ENCODE measurements around the gene RYR1. TPM values are rescaled to one million over a fixed set of nuclear protein-coding genes. Genes with fewer than 3 reads are reported as not detected.
A peak's percentile ranks its signal among the peaks of the same experiment; 100 is the strongest.

The RYR1 gene
- total and polyA plus RNA-seq, 10 of the 15 experiments (the other 5 are each of a cell fraction or from before 2014, with no cell fraction given), result under 0.01 to 0.32 (median 0.07) TPM; not detected in 1

DNA sequence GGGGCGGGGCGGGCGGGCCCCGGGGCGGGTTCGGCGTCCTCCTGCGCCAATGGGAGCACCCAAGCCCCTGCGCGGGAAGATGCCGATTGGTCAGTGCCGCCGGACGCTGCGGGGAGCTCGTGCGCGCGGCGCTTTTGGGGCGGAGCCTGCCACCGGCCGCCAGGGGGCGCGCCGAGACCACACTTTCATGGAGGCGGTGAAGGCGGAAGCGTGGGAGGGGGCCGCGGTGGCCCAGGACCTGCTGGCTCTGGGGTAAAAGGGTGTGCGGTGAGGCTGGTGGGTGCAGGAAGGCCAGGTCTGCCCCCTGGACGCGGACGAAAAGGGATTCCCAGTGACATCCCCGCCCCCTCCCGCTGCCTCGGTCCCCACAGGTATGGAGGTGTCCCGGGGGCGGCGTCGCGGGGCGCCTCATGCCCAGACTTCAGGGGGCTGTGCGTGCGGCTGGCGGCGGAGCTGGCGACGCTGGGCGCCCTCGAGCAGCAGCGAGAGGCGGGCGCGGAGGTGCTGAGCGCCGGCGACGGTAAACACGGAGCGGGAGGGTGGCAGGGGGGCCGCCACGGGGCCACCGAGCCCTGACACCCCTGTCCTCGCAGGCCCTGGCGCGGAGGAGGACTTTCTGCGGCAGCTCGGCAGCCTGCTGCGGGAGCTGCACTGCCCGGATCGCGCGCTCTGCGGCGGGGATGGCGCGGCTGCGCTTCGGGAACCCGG lies 30.4 kb upstream of the RYR1 start, which contains the start of gene FAM98C (continued):
- TF ChIP-seq NR2F1 (conservative IDR thresholded peaks at IDR 0.05) (peak; percentile 76), TARDBP (IDR thresholded peaks at IDR 0.05; ENCODE audit: borderline replicate concordance) (no peak), HCFC1 (IDR thresholded peaks at IDR 0.05; ENCODE audit: low read length) (0 out of 2 replicates have a peak, but pooled peaks have one; percentile 13), HDGF (IDR thresholded peaks at IDR 0.05) (no peak), FOXM1 (IDR thresholded peaks at IDR 0.05; ENCODE audit: low read depth, low read length) (no peak), STAT3 (IDR thresholded peaks at IDR 0.05; ENCODE audit: low read depth, low read length) (no peak), SRF (IDR thresholded peaks at IDR 0.05; ENCODE audit: low read depth in 2 of 2, low read length in 2 of 2) (peak in 1 of 2 experiments; percentile 16; a peak in 1 of 4 replicates), KAT2A (conservative IDR thresholded peaks at IDR 0.05; ENCODE audit: control insufficient read depth, low read depth, low read length) (no peak), POLR2AphosphoS2 (IDR thresholded peaks at IDR 0.05; ENCODE audit: low read depth, low read length) (0 out of 2 replicates have a peak, but pooled peaks have one; percentile 27), NR2C1 (IDR thresholded peaks at IDR 0.05) (no peak), FOS (IDR thresholded peaks at IDR 0.05; ENCODE audit: borderline replicate concordance, extremely low read depth, insufficient read length) (peak; percentile 45), RAD21 (IDR thresholded peaks at IDR 0.05; ENCODE audit: insufficient read depth, low read depth, low read length) (peak; percentile 90), NFIC (IDR thresholded peaks at IDR 0.05; ENCODE audit: low read depth, low read length) (no peak), JUND (IDR thresholded peaks at IDR 0.05; ENCODE audit: low read depth, low read length) (no peak), HDAC6 (IDR thresholded peaks at IDR 0.05; ENCODE audit: unreplicated experiment) (no peak), NFYB (IDR thresholded peaks at IDR 0.05; ENCODE audit: insufficient read depth, low read depth, low read length) (peak; percentile 87), CHD2 (IDR thresholded peaks at IDR 0.05; ENCODE audit: borderline replicate concordance, low read depth, low read length) (peak; percentile 84), BCL11A (IDR thresholded peaks at IDR 0.05; ENCODE audit: low read depth, low read length) (no peak), ASH2L (IDR thresholded peaks at IDR 0.05; ENCODE audit: borderline replicate concordance, low read depth) (no peak), NFXL1 (IDR thresholded peaks at IDR 0.05; ENCODE audit: borderline replicate concordance) (no peak), CBX3 (IDR thresholded peaks at IDR 0.05; ENCODE audit: borderline replicate concordance, low read depth) (no peak)
- TF ChIP-seq, protein P1, sequence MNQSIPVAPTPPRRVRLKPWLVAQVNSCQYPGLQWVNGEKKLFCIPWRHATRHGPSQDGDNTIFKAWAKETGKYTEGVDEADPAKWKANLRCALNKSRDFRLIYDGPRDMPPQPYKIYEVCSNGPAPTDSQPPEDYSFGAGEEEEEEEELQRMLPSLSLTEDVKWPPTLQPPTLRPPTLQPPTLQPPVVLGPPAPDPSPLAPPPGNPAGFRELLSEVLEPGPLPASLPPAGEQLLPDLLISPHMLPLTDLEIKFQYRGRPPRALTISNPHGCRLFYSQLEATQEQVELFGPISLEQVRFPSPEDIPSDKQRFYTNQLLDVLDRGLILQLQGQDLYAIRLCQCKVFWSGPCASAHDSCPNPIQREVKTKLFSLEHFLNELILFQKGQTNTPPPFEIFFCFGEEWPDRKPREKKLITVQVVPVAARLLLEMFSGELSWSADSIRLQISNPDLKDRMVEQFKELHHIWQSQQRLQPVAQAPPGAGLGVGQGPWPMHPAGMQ (IDR thresholded peaks at IDR 0.05; ENCODE audit: borderline replicate concordance), result no peak
- TF ChIP-seq, protein P2, sequence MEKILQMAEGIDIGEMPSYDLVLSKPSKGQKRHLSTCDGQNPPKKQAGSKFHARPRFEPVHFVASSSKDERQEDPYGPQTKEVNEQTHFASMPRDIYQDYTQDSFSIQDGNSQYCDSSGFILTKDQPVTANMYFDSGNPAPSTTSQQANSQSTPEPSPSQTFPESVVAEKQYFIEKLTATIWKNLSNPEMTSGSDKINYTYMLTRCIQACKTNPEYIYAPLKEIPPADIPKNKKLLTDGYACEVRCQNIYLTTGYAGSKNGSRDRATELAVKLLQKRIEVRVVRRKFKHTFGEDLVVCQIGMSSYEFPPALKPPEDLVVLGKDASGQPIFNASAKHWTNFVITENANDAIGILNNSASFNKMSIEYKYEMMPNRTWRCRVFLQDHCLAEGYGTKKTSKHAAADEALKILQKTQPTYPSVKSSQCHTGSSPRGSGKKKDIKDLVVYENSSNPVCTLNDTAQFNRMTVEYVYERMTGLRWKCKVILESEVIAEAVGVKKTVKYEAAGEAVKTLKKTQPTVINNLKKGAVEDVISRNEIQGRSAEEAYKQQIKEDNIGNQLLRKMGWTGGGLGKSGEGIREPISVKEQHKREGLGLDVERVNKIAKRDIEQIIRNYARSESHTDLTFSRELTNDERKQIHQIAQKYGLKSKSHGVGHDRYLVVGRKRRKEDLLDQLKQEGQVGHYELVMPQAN (conservative IDR thresholded peaks at IDR 0.05), result peak; percentile 77; the same call in 1 of the 2 replicates
- TF ChIP-seq, protein P3, sequence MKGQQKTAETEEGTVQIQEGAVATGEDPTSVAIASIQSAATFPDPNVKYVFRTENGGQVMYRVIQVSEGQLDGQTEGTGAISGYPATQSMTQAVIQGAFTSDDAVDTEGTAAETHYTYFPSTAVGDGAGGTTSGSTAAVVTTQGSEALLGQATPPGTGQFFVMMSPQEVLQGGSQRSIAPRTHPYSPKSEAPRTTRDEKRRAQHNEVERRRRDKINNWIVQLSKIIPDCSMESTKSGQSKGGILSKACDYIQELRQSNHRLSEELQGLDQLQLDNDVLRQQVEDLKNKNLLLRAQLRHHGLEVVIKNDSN (IDR thresholded peaks at IDR 0.05; ENCODE audit: borderline replicate concordance, extremely low read length, insufficient read depth, low read depth, low read length), result no peak
- TF ChIP-seq, protein P4, sequence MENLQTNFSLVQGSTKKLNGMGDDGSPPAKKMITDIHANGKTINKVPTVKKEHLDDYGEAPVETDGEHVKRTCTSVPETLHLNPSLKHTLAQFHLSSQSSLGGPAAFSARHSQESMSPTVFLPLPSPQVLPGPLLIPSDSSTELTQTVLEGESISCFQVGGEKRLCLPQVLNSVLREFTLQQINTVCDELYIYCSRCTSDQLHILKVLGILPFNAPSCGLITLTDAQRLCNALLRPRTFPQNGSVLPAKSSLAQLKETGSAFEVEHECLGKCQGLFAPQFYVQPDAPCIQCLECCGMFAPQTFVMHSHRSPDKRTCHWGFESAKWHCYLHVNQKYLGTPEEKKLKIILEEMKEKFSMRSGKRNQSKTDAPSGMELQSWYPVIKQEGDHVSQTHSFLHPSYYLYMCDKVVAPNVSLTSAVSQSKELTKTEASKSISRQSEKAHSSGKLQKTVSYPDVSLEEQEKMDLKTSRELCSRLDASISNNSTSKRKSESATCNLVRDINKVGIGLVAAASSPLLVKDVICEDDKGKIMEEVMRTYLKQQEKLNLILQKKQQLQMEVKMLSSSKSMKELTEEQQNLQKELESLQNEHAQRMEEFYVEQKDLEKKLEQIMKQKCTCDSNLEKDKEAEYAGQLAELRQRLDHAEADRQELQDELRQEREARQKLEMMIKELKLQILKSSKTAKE (IDR thresholded peaks at IDR 0.05; ENCODE audit: low read depth, poor library complexity, severe bottlenecking), result no peak
